GM18502 (cell line): ENCODE results near the gene RIPOR3.
"Not testable (repeated sequence)": the region's sequence is repeated elsewhere in the genome, so short reads cannot be mapped to it uniquely, and the experiment has no call there.

Source experiments
- ATAC-seq: cut with Tn5 transposase; IDR thresholded peaks from one replicate; pipeline ENCODE4 v1.9.1; 2021; ENCODE audit warnings: mild to moderate bottlenecking; ENCODE audit not compliant: unreplicated experiment, poor library complexity

RIPOR3 gene

DNA sequence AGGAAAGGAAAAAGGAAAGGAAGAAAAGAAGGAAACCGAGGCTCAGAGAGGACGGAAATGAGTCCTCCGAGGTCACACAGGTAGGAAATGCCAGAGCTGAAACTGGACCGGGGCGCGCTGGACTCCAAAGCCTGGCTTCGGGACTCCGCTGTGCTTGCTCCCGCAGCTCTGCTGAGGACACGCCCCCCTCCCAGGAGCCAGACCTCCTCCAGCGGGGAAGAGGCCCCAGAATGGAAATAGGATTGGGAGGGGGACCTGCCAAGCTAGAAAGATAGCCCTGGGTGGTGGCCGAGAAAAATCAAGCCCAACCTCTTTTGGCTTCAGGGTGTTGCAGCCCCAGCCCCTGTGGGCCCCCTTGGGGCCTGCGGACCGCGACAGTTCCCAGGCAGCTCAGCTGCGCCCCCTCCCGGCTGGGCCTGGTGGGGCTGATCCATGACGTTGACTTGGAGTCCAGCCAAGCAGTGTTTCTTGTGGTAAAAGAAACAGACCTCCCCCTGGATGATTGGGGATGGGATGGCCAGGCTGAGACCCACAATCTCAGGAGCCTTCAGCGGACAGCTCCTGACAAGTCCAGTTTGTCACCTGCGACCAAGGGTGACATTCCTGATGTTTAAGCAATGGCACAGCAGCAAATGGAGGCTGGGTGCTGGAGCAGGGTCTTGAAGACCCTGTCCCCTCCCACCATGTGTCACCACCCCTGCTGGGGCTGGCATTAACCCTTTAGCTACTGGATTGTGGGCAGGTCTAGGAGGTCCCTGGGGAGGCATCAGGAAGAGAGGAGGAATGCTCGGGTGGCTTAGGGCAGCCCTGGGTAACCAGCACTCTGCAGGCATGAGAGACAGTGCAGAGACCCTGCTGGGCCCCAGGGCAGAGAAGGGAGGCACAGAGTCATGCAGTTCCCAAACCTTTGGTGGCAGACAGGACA lies 55.4 kb downstream of the RIPOR3 start:
- no peak for ATAC-seq

DNA sequence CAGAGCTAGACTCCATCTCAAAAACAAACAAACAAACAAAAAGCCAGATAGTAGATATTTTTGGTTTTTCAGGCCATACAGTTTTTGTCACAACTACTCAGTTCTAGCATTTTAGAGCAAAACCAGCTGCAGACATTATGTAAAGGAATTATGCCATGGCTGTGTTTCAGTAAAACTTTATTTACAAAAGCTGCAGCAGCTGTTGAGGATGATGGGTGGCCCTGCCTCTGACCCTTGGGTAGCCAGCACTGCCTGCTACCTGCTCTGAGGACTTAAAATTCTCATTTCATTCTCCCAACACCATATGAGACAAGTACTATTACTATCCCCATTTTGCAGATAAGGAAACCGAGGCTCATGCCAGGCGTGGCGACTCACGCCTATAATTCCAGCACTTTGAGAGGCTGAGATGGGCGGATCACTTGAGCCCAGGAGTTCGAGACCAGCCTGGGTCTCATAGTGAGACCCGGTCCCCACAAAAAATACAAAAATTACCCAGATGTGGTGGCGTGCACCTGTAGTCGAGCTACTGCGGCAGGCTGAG lies 56.3 kb downstream of the RIPOR3 start:
- ATAC-seq, result no peak

GRCh38 chr20:50634191-50634590 lies 57.2 kb downstream of the RIPOR3 start:
- no peak for ATAC-seq

DNA sequence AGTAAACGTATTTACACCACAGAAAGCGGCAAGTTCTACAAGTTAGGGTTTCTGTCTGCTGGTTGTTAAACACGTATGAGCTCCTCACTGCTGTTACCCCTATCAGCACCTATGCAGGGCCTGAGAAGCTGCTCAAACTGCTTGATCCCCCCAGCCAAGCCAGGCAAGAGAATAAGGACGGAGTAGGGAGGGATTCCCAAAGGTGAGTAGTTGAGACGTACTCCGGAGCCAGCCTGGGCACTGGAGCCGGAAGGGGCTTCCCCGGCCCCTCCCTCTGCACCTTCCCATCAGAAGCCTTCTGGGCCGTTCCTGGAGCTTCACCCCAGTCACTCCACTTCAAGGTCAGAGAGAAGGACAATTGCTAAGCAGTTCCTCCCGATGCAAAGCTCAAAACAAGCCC lies 58.0 kb downstream of the RIPOR3 start:
- no peak for ATAC-seq

GRCh38 chr20:50632701-50633100 lies 58.6 kb downstream of the RIPOR3 start:
- ATAC-seq, result no peak

DNA sequence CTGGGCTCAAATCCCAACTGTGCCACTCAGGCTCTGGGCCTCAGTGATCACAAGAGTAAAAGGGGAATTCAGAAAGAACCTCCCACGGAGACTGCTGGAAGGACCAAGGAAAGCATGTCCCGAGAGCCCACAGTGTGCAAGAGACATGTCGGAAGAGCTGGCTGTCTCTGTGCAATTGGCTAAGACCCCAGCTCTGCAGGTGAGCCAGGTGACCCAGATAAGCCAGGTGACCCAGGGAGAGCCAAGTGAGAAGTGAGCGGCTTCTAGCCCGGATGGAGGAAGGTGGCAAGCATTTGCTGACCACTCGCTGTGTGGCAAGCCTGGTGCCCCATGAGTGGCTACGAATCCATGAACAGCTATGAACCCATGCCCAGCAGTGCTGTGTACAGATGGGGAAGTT lies 59.1 kb downstream of the RIPOR3 start:
- no peak for ATAC-seq

DNA sequence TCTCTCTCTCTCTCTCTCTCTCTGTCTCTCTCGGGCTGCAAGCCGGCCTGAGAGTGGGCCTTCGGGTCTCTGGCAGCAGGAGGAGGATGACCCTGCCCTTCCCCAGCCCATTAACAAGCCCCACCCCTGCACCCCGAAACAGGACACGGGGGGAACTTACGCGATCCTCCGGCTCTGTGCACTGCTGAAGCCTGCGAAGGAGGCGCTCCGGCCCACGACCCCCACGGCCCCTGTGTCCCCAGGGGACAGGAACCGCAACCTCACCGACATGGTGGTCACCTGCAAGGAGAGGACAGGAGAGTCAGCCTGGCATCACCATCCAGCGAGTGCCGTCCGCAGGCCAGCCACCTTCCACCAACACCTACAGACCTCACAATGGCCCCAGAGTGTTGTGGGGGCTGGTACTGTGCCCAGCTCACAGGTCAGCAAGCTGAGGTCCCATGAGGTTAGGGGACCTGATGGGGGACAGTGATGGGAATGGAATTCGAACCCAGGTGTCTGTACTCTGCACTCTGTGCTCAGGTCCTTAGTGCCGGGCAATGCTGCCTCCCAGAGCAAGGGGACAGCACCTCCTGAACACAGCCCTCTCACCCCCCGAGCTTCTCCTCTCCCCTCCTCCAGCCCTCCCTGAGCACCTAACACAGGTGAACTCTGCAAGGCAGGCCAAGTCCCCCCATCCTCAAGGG lies 60.6 kb downstream of the RIPOR3 start:
- no peak for ATAC-seq

GRCh38 chr20:50629670-50630045 lies 61.7 kb downstream of the RIPOR3 start:
- no peak for ATAC-seq

DNA sequence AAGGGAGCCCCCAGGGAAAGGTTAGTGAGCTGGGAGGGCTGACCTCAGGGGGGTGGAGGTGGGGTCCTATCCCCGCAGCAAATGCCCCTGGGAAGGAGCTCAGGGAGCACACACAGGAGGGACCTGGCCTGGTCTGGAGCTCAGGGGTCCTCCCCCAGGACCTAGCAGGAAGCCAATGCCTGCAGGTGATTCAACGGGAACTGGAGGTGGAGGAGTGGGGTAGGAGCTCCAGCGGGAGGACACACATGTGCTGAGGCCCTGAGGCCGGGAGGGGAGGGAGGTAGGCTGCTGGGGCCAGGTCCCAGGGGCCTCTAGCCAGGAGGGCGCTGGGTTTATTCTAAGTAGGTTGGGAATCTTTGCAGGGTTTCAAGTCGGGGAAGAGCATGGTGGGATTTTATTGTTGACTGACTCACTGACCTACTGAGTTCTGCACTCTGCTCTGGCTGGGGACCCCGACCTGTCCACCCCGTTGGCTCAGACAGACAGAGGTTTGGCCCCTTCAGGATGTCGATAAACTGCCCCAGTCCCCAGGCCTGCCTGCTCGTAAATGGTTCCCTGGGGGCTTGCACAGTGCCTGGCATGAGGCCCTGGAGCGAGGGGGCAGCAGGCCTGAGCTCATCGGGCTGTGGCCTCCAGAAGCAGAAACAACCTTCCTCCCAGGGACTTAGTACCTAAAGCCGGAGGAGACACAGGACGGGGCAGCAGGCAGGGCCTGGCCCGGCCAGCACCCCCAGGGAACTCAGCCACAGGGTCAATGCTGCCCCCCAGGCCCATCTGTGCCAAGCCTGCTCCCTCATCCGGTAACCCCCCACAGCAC lies 62.3 kb downstream of the RIPOR3 start:
- no peak for ATAC-seq

DNA sequence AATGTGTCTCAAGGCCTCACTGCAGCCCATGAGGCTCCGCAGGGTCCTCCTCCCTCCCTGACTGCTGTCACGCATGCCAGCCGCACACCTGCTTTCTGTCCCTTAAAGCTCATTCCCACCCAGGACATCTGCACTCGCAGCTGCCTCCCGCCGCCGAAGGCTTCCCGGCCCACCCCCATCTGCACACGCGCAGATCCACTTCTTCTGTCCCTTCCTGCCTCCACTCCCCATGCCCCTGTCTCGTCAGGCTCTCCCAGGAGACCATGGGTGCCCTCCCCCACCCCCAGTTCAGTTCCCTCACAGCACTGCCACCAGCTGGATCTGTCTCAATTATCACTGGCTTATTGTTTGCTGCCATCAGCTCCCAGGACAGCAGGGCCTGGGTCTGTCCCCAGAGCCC lies 63.0 kb downstream of the RIPOR3 start:
- ATAC-seq, result no peak

GRCh38 chr20:50627747-50628146 lies 63.6 kb downstream of the RIPOR3 start:
- ATAC-seq, result no peak

DNA sequence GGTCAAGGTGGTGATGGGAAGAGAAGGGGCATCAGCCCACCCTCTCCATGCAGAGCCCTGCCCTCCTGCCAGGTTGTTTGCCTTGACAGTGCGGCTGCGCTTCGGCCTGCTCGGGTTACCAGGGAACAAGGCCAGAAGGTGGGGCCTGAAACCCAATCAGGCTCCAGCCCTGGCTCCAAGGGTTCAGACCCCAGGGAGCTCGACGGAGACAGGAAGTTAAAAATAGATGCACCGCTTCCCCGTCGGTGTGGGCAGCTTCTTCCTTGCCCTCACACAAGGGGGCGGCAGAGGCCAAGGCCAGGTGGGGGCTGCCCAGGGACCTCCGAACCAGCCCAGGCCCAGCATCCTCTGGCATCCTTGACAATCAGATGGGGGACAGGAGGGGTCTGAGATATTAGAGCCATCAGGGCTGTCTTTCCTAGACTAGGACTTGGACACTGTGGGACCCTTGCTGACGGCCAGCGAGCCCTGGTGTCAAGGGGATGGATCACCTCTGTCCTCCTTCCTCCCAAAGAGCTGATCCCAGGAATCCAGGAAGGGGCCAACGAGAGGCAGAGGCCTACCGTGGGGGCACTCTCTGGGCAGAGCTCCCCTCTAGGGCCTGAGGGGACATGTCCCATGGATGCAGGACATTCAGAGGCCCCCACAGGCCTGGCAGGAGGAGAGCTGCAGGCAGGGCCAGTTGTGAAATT lies 65.2 kb downstream of the RIPOR3 start:
- ATAC-seq, result no peak

DNA sequence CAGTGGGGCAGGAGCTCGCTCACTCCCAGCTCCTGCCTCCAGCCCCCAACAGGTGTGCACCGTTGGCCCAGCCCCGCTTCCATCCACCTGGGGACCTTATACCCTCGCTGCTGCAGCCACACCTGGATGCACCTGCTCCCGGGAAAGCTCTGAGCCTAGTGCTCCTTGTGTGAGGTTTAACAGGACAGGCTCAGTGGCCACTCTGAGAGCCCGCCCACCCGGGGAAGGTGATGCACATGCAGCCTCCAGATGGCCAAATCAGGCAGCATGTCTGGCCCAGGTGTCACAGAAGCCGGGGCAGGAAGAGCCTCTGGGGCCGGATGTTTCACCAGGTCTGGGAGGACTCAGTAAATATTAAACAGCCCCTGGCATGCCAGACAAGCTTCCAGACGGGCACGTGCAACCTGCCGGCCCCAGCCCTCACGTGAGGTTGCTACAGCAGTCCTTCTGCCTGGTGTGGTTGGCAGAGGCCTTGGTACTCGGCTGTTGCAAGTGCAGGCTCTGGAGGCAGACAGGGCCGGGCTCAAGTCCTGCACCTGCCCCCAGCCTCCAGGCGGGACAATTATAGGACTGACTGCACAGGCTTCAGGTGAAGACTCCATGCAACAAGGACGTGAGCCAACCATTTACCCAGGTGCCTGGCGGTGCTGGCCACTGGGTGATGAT lies 66.9 kb downstream of the RIPOR3 start:
- no peak for ATAC-seq

DNA sequence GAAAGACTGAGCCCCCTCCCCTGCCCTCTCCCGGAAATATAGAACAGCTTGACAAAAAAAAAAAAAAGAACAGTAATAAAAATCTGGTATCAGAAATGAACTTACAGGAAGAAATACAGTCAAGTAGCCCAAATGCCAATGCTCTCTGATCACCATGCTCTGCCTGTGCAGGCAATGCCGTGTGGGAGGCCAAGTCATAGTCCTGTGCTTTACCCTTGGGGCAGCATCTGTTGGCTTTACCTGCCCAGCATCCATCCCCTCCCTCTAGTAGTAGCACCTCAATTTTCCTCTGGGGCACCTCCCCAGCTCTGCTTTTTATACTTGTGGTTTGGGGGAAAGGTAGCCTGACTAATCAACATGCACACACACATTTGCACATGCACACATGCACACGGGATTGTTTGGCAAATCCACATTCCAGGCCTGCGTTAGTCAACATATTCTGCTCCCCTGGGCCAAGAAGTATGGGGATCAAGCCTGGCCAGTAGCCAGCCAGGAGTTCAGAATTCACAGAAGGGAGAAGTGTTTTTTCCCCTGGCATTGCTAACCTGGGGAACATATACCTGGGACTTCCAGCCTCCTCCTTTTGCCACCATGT lies 70.2 kb downstream of the RIPOR3 start:
- no peak for ATAC-seq

- not testable (repeated sequence) for ATAC-seq
These were observed 70.9 kb downstream of the RIPOR3 start for GRCh38 chr20:50620459-50620858.

GRCh38 chr20:50618537-50618936 lies 72.8 kb downstream of the RIPOR3 start:
- no peak for ATAC-seq

GRCh38 chr20:50617022-50617421 lies 74.3 kb downstream of the RIPOR3 start:
- no peak for ATAC-seq

DNA sequence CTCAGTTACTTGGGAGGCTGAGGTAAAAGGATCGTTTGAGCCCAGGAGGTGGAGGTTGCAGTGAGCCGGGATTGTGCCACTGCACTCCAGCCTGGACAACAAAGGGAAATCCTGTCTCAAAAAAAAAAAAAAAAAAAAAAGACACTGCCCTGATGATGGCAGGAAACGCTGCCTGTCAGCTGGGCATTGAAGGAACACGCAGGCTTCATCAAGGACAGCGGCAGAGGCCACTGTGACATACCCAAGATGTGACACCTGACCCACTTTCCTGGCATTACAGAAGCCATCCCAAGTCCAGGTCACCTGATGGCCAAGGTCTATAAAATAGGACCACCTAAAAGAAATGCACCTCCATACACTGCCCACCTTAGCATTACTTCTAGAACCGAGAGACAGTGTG lies 75.9 kb downstream of the RIPOR3 start:
- ATAC-seq, result no peak
